ENCODE results near the gene CAD.

CAD gene

DNA sequence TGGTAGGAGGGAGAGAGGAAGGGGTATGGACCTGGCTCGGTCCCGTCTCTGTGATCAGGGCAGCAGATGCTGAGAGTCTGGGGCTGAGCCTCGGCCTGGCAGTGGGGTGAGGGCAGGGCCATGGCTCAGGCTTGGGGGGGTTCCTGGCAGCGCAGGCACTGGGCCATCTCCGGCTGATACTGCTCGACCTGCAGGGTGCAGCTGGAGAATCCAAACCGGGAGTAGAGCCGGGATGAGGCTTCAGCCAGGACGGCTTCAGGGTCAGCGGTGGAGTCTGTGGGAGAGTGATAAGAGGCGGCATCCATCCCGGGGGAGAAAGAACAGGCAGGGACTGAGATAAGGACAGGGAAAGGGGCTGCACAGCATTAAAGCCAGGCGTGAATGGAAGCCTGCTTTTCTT lies 38.0 kb downstream of the CAD start:
- TF ChIP-seq, protein P1, sequence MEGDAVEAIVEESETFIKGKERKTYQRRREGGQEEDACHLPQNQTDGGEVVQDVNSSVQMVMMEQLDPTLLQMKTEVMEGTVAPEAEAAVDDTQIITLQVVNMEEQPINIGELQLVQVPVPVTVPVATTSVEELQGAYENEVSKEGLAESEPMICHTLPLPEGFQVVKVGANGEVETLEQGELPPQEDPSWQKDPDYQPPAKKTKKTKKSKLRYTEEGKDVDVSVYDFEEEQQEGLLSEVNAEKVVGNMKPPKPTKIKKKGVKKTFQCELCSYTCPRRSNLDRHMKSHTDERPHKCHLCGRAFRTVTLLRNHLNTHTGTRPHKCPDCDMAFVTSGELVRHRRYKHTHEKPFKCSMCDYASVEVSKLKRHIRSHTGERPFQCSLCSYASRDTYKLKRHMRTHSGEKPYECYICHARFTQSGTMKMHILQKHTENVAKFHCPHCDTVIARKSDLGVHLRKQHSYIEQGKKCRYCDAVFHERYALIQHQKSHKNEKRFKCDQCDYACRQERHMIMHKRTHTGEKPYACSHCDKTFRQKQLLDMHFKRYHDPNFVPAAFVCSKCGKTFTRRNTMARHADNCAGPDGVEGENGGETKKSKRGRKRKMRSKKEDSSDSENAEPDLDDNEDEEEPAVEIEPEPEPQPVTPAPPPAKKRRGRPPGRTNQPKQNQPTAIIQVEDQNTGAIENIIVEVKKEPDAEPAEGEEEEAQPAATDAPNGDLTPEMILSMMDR (IDR thresholded peaks at IDR 0.05; ENCODE audit: low read depth, low read length, missing control alignments) = no peak
- H3K4me3 ChIP-seq (ENCODE audit: low read depth, low read length) = no peak overlapping the region
- DNase-seq (ENCODE audit: low read depth) = no peak

DNA sequence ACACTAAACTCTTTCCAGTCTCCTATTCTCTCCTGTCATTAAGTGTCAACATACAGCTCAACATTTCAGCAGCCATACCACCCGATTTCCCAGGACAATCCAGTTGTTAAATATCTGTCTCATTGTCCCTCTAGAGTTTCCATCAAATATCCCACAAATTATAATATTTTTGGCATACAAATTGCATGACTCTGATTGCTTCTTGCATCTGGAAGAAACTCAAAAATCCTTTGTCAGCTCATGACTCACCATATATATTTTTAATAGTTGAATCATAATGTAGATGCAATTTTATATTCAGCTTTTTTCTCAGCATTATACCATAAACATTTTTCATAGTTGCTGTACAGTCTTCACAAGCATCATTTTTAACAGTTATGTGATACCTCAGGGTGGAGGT lies 38.5 kb downstream of the CAD start:
- TF ChIP-seq, protein P1 (IDR thresholded peaks at IDR 0.05; ENCODE audit: low read depth, low read length, missing control alignments) = no peak
- no peak for DNase-seq (ENCODE audit: low read depth)
- H3K4me3 ChIP-seq (ENCODE audit: low read depth, low read length) = no peak overlapping the region

DNA sequence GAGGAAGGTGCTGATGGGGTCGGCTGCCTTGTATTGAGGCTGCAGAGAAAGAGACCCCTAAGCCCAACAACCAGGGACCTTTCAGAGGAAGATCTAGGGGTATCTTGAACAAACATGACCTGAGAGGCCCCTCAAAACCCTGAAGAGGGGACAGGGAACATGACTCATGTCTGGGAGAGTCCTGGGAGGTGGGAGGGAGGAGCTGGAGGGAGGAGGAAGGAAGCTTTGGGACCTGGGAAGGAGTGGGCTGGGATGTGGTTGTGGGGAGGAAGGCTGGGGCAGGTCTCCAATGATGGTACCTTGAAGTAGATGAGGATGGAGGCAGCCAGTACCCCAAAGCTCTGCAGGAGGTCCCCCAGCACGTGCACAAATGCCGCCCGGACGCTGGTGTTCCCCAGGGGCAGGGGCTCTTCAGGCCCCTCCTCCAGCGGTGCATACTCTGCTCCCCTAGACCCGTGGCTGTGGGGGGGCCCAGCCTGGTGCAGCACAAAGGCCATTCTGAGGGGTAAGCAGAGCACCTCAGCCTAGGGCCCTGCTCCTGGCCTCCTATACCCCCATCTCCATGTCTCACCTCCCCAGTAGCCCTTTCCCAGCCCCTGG lies 39.8 kb downstream of the CAD start:
- DNase-seq (ENCODE audit: low read depth) = no peak
- TF ChIP-seq, protein P1 (IDR thresholded peaks at IDR 0.05; ENCODE audit: low read depth, low read length, missing control alignments) = no peak
- H3K4me3 ChIP-seq (ENCODE audit: low read depth, low read length) = no peak overlapping the region

DNA sequence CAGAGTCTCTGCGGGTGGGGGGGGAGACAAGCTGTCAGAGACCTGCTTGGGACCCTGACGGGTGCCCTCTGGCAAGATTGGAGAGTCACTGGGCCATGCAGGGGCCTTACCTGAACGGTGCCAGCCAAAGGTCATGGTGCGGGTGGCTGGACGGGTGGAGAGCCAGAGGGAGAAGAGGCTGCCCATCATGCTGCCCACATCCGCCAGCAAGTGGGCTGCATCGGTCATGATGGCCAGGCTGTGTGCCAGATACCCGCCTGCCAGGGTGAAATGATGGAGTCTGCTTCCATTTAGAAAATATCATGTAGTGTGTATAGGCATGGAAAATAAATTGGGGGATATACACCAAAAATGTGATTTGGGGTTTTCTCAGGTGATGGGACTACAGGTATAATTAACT lies 40.9 kb downstream of the CAD start:
- H3K4me3 ChIP-seq (ENCODE audit: low read depth, low read length) = no peak overlapping the region
- DNase-seq (ENCODE audit: low read depth) = no peak
- TF ChIP-seq, protein P1 (IDR thresholded peaks at IDR 0.05; ENCODE audit: low read depth, low read length, missing control alignments) = no peak

DNA sequence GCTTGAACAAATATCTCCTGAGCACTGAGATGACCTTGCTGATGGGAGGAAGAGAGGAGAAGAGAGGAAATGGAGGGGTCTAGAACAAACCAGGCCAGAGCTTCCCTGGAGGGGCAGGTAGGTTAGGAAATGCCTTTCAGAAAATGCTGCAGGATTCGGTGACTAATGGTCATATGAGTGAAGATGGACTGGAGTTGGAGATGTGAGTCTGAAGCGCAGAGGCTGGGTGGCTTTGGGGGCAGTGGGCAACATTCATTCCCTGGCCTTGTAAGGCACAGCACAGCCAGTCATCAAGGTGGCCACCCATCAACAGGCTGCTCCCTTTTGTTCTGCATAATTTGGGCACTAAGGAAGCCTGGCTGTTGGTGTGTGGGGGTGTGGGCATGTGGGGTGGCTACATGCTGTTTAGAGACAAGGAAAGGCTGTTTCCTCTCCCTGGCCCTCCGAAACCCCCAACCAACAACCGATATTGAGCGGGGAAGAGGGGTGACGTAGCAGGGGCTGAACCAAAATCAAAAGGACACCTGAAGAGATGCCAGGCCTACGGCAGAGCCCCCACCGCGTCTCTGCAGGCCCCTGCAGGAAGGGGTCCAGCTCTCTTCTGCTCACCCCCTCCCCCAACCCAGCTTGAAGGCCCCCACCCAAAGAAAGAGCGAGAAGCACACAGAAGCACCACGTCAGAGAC lies 44.2 kb downstream of the CAD start:
- TF ChIP-seq, protein P1 (IDR thresholded peaks at IDR 0.05; ENCODE audit: low read depth, low read length, missing control alignments) = no peak
- H3K4me3 ChIP-seq (ENCODE audit: low read depth, low read length) = no peak overlapping the region
- DNase-seq (ENCODE audit: low read depth) = no peak

DNA sequence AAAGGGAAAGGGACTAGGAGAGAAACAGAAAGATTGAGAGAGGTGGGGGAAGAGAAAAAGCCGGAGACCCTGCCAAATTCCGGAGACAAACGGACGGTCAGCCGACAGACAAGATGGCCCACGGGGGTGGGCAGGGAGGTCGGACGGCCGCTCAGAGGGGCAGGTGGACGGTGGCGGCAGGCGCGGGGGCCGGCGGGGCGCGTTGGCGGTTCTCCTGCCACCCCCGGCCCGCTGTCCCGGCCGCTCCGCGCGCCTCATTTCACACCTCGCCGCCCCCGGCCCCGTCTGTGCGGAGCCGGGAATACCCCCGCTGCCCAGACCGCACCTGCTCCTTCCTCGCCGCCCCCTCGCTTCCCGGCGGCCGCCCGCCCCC lies 44.7 kb downstream of the CAD start:
- TF ChIP-seq, protein P1 (IDR thresholded peaks at IDR 0.05; ENCODE audit: low read depth, low read length, missing control alignments) = no peak
- DNase-seq (ENCODE audit: low read depth) = no peak
- no peak overlapping the region for H3K4me3 ChIP-seq (ENCODE audit: low read depth, low read length)
